Lower leg skin (tissue), 3 donors: ENCODE measurements around the gene ARHGAP28.

Experiments
- CTCF ChIP-seq, 3 donors: fragments of 450-650 bp; IDR thresholded peaks; one replicate each; pipeline ENCODE4 v1.5.1; 2016; ENCODE audit warnings: antibody characterized with exemption in 3 of 3, mild to moderate bottlenecking in 3 of 3, moderate library complexity in 2 of 3
- POLR2A ChIP-seq, 2 donors: fragments of 450-650 bp; IDR thresholded peaks; one replicate each; pipeline ENCODE4 v1.6.1; 2016 to 2017; ENCODE audit warnings: antibody characterized with exemption in 2 of 2, mild to moderate bottlenecking in 1 of 2, moderate library complexity in 1 of 2

- no peak for TF ChIP-seq POLR2A (IDR thresholded peaks at IDR 0.05)
- no peak for TF ChIP-seq CTCF (IDR thresholded peaks at IDR 0.05)
Observed at GRCh38 chr18:6778459-6779247, 49.1 kb downstream of the ARHGAP28 start.
